IMR-90 (cell line): ENCODE measurements around the gene SLC35A4. TPM values are rescaled to one million over a fixed set of nuclear protein-coding genes. Genes with fewer than 3 reads are reported as not detected.
A peak's percentile ranks its signal among the peaks of the same experiment; 100 is the strongest.

Experiments
- ATAC-seq: fragments of 200-7000 bp; cut with Tn5 transposase; 2 replicates; pipeline ENCODE4 v1.9.1; 2020; ENCODE audit warnings: low read depth, mild to moderate bottlenecking, moderate library complexity
- BruUV-seq: library from RNA; stranded (reverse); fragments of 400-500 nt; replicated peaks from 2 replicates; lab custom pipeline; 2021; lab: Mats Ljungman, UMichigan
- CTCF ChIA-PET: fragments of 300-600 bp; formaldehyde crosslinking; extraction: SDS; loops from one replicate; lab custom pipeline; 2021; ENCODE audit warnings: antibody characterized with exemption; lab: Yijun Ruan, JAX
- POLR2A ChIA-PET: fragments of 300-600 bp; sonication (Branson Sonifier 250); formaldehyde crosslinking; loops from one replicate; lab custom pipeline; 2022; ENCODE audit warnings: antibody characterized with exemption; ENCODE audit not compliant: unreplicated experiment; lab: Charles Lee
- DNase-seq: peaks from one replicate; pipeline ENCODE4 v3.0.0; 2013
- H2AFZ ChIP-seq: replicated peaks from 2 replicates; pipeline ENCODE3; 2013; ENCODE audit warnings: low read length, mild to moderate bottlenecking; ENCODE audit not compliant: poor library complexity
- H2AK5ac ChIP-seq: 2 replicates; pipeline ENCODE4 v1.6.1; 2013; ENCODE audit warnings: low read depth, low read length, inconsistent platforms
- H2AK9ac ChIP-seq: replicated peaks from 2 replicates; pipeline ENCODE3; 2013; ENCODE audit warnings: mild to moderate bottlenecking, low read depth, low read length, moderate library complexity; ENCODE audit not compliant: poor library complexity
- H2BK120ac ChIP-seq: 2 replicates; pipeline ENCODE4 v1.6.1; 2013; ENCODE audit warnings: low read depth, low read length, inconsistent platforms
- H2BK15ac ChIP-seq: 3 replicates; pipeline ENCODE4 v1.6.1; 2013; ENCODE audit warnings: low read depth, low read length, inconsistent platforms
- H2BK20ac ChIP-seq: 2 replicates; pipeline ENCODE4 v1.6.1; 2013; ENCODE audit warnings: low read depth, mild to moderate bottlenecking, inconsistent platforms, low read length, moderate library complexity
- H2BK5ac ChIP-seq: 2 replicates; pipeline ENCODE4 v1.6.1; 2013; ENCODE audit warnings: mild to moderate bottlenecking, low read depth, low read length, inconsistent platforms; ENCODE audit not compliant: poor library complexity, severe bottlenecking
- H3K14ac ChIP-seq: replicated peaks from 2 replicates; pipeline ENCODE4 v1.6.1; 2013; ENCODE audit warnings: low read depth, low read length, inconsistent platforms
- H3K18ac ChIP-seq: 2 replicates; pipeline ENCODE4 v1.6.1; 2013; ENCODE audit warnings: low read depth, low read length, control low read depth
- H3K23ac ChIP-seq: 2 replicates; pipeline ENCODE4 v1.6.1; 2013; ENCODE audit warnings: low read depth, low read length, inconsistent platforms
- H3K27ac ChIP-seq: 2 replicates; pipeline ENCODE4 v1.5.1; 2013; ENCODE audit warnings: mild to moderate bottlenecking, control low read depth, low read length; ENCODE audit not compliant: insufficient read depth
- H3K27me3 ChIP-seq: 2 replicates; pipeline ENCODE4 v1.6.1; 2013; ENCODE audit warnings: low read length; ENCODE audit not compliant: control insufficient read depth, insufficient read depth
- H3K36me3 ChIP-seq: 2 replicates; pipeline ENCODE4 v1.6.1; 2013; ENCODE audit warnings: low read length, mixed read lengths; ENCODE audit not compliant: control insufficient read depth, insufficient read depth
- H3K4ac ChIP-seq: 2 replicates; pipeline ENCODE4 v1.6.1; 2013; ENCODE audit warnings: low read depth, low read length, inconsistent platforms
- H3K4me1 ChIP-seq: 2 replicates; pipeline ENCODE4 v1.6.1; 2013; ENCODE audit warnings: low read length, mixed read lengths; ENCODE audit not compliant: control insufficient read depth, insufficient read depth
- H3K4me2 ChIP-seq: 2 replicates; pipeline ENCODE4 v1.6.1; 2013; ENCODE audit warnings: low read depth, mild to moderate bottlenecking, control low read depth, low read length, moderate library complexity
- H3K4me3 ChIP-seq: 2 replicates; pipeline ENCODE4 v1.5.1; 2013; ENCODE audit warnings: low read depth, mild to moderate bottlenecking, control low read depth, low read length, moderate library complexity; ENCODE audit not compliant: insufficient read depth
- H3K56ac ChIP-seq: 2 replicates; pipeline ENCODE4 v1.6.1; 2013; ENCODE audit warnings: low read length, inconsistent platforms; ENCODE audit not compliant: insufficient read depth; ENCODE audit errors: extremely low read depth
- H3K79me1 ChIP-seq, 2 experiments: 2 replicates each; pipeline ENCODE4 v1.6.1; 2013; ENCODE audit warnings: low read length in 2 of 2, inconsistent platforms in 1 of 2, low read depth in 1 of 2
- H3K9ac ChIP-seq: 2 replicates; pipeline ENCODE4 v1.6.1; 2013; ENCODE audit warnings: low read depth, low read length, control low read depth
- H3K9me1 ChIP-seq: 2 replicates; pipeline ENCODE4 v1.6.1; 2013; ENCODE audit warnings: low read length, inconsistent platforms; ENCODE audit not compliant: insufficient read depth
- H3K9me3 ChIP-seq: 2 replicates; pipeline ENCODE4 v1.6.1; 2013; ENCODE audit warnings: low read length; ENCODE audit not compliant: control insufficient read depth, insufficient read depth
- H4K20me1 ChIP-seq: 2 replicates; pipeline ENCODE4 v1.6.1; 2013; ENCODE audit warnings: low read length, inconsistent platforms; ENCODE audit not compliant: insufficient read depth
- H4K5ac ChIP-seq: 2 replicates; pipeline ENCODE4 v1.6.1; 2013; ENCODE audit warnings: mild to moderate bottlenecking, low read depth, low read length, control low read depth
- H4K8ac ChIP-seq, 2 experiments: 2 replicates each; pipeline ENCODE4 v1.6.1; 2013; ENCODE audit warnings: low read depth in 2 of 2, low read length in 2 of 2, control low read depth in 1 of 2, inconsistent platforms in 1 of 2
- H4K91ac ChIP-seq: 2 replicates; pipeline ENCODE4 v1.6.1; 2013; ENCODE audit warnings: low read depth, low read length, inconsistent platforms; ENCODE audit not compliant: insufficient read depth
- CEBPB ChIP-seq: IDR thresholded peaks from 2 replicates; pipeline ENCODE4 v1.6.1; 2012; ENCODE audit warnings: low read depth, low read length, improper control_type of control experiment
- MAFK ChIP-seq: IDR thresholded peaks from 2 replicates; pipeline ENCODE4 v1.6.1; 2012; ENCODE audit warnings: low read depth, low read length, improper control_type of control experiment
- MAZ ChIP-seq: IDR thresholded peaks from 2 replicates; pipeline ENCODE4 v1.6.1; 2012; ENCODE audit warnings: low read depth, mild to moderate bottlenecking, low read length, improper control_type of control experiment, moderate library complexity, borderline replicate concordance
- MXI1 ChIP-seq: IDR thresholded peaks from 2 replicates; pipeline ENCODE4 v1.6.1; 2012; ENCODE audit warnings: low read depth, mild to moderate bottlenecking, low read length, moderate library complexity, borderline replicate concordance
- NFE2L2 ChIP-seq: fragments of 150-350 bp; IDR thresholded peaks from 2 replicates; pipeline ENCODE4 v1.6.1; 2016; ENCODE audit warnings: low read depth, mild to moderate bottlenecking, low read length
- RCOR1 ChIP-seq: IDR thresholded peaks from 2 replicates; pipeline ENCODE4 v1.6.1; 2012; ENCODE audit warnings: mild to moderate bottlenecking, low read length, improper control_type of control experiment; ENCODE audit not compliant: insufficient replicate concordance
- WGBS, 2 experiments: methylation state at CpG; one replicate each; pipeline versions ENCODE4 v1.1.5 to v1.1.7; 2013; ENCODE audit warnings: missing lambda C conversion rate in 2 of 2; ENCODE audit not compliant: insufficient read length in 1 of 2; ENCODE audit errors: extremely low coverage in 2 of 2; 5-methylcytosine and 5-hydroxymethylcytosine counted together
- dilution Hi-C: fragments of 300-500 bp; cut with HindIII; formaldehyde crosslinking; loops from one replicate; pipeline ENCODE4 v1.14.3; 2018; ENCODE audit warnings: low sequenced_read_pairs; ENCODE audit not compliant: unreplicated experiment
- in situ Hi-C: fragments of 300-500 bp; cut with MboI; formaldehyde crosslinking; loops from 3 replicates; pipeline ENCODE4 v1.14.3; 2019; ENCODE audit warnings: low sequenced_read_pairs, inconsistent platforms, mixed read lengths
- intact Hi-C: fragments of 100-400 bp; cut with micrococcal nuclease; formaldehyde crosslinking; loops from 2 replicates; pipeline ENCODE4 v1.10.0; 2022
- polyA plus RNA-seq, 3 experiments: library from polyadenylated mRNA; depleted of rRNA; stranded (reverse); fragments of >200 nt; gene quantifications; 2 replicates each; pipeline ENCODE4 v1.2.3, GENCODE V29; 2012; ENCODE audit warnings: low replicate concordance in 1 of 3
- total RNA-seq: library from RNA; depleted of rRNA; stranded (reverse); fragments of >200 nt; gene quantifications from 2 replicates; pipeline ENCODE4 v1.2.3, GENCODE V29; 2012

SLC35A4 gene
- total and polyA plus RNA-seq, 2 of the 4 experiments (the other 2 are of a cell fraction): 19.2 to 66.4 TPM

GRCh38 chr5:140566665-140567064 is 2.0 kb downstream of the SLC35A4 start:
- Histone ChIP-seq H2AK9ac (peak overlapping the region; percentile 13), H2BK15ac (no peak overlapping the region), H3K56ac (no peak overlapping the region), H3K27ac (no peak overlapping the region), H3K23ac (no peak overlapping the region), H3K4me1 (peaks cover 8% of the 10 kb centered on the region), H3K18ac (no peak overlapping the region), H4K91ac (no peak overlapping the region), H3K36me3 (peaks cover 28% of the 10 kb centered on the region), H3K4me2 (no peak overlapping the region), H3K9ac (no peak overlapping the region), H4K5ac (no peak overlapping the region), H4K8ac (no peak overlapping the region), H3K14ac (no peak overlapping the region), H3K9me3 (no peaks in the 10 kb centered on the region), H2BK5ac (no peak overlapping the region), H3K4me3 (no peak overlapping the region), H3K79me1 (peaks cover 27 to 54% of the 10 kb centered on the region in 2 experiments), H2AFZ (no peak overlapping the region), H2BK20ac (no peak overlapping the region), H2AK5ac (no peak overlapping the region), H2BK120ac (no peak overlapping the region), H3K27me3 (no peaks in the 10 kb centered on the region), H4K20me1 (no peaks in the 10 kb centered on the region), H3K9me1 (peaks cover 19% of the 10 kb centered on the region), H3K4ac (no peak overlapping the region)
- intact Hi-C loops: no loop called here
- dilution Hi-C loops: no loop called here
- in situ Hi-C loops: no loop called here
- ChIA-PET POLR2A (no interaction called here), CTCF (no interaction called here)
- no peak for TF ChIP-seq MAFK
- no peak for TF ChIP-seq RCOR1
- TF ChIP-seq CEBPB: no peak
- no peak for TF ChIP-seq MAZ
- TF ChIP-seq NFE2L2: no peak
- TF ChIP-seq MXI1: no peak
- 90% methylated on average over 3 of the region's 5 CpGs; no CpG with 5 or more reads in 1 of the 2 experiments for WGBS, 2 experiments
- DNase-seq: no peak
- no peak for ATAC-seq
- BruUV-seq: no TSS peak
